Hippocampal formation (tissue), 2 donors: ENCODE measurements around the gene MTHFR.

Experiments
- DNase-seq, 2 donors: peaks; one replicate each; lab custom pipeline; 2025; lab: John Stamatoyannopoulos, UW

MTHFR gene

GRCh38 chr1:11759791-11760190 is 46.0 kb downstream of the MTHFR start:
- no peak for DNase-seq

GRCh38 chr1:11757047-11757446 is 48.7 kb downstream of the MTHFR start:
- DNase-seq = no peak

GRCh38 chr1:11753555-11754208 is 52.1 kb downstream of the MTHFR start:
- no peak for DNase-seq

- no peak for DNase-seq
These were observed 53.2 kb downstream of the MTHFR start for GRCh38 chr1:11752359-11753088.

DNA sequence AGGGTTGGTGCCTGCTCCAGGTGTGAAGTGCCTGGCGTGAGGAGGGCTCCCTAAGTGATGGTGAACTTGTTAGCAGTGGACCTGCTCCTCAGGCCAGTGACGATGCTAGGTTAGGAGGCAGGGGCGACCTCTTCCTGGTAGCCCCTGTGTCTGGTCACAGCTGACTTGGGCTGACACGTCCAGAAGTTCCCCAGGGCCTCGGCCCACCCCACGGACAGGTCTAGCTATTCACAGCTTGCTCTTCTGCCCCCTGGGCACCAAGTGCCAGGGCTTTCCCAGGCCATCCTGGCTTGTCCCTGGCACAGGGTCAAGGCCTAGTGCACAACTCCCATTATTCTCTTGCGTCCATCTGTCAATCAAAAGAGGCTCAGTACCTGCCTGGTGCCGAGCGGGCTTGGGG is 54.7 kb downstream of the MTHFR start:
- no peak for DNase-seq

- DNase-seq = no peak
These were observed 55.8 kb downstream of the MTHFR start for GRCh38 chr1:11749996-11750395.

- peak in 1 of 2 donors; percentile 12 for DNase-seq
These were observed 56.5 kb downstream of the MTHFR start for GRCh38 chr1:11749203-11749689.

GRCh38 chr1:11748294-11749202 is 57.2 kb downstream of the MTHFR start:
- DNase-seq = no peak

DNA sequence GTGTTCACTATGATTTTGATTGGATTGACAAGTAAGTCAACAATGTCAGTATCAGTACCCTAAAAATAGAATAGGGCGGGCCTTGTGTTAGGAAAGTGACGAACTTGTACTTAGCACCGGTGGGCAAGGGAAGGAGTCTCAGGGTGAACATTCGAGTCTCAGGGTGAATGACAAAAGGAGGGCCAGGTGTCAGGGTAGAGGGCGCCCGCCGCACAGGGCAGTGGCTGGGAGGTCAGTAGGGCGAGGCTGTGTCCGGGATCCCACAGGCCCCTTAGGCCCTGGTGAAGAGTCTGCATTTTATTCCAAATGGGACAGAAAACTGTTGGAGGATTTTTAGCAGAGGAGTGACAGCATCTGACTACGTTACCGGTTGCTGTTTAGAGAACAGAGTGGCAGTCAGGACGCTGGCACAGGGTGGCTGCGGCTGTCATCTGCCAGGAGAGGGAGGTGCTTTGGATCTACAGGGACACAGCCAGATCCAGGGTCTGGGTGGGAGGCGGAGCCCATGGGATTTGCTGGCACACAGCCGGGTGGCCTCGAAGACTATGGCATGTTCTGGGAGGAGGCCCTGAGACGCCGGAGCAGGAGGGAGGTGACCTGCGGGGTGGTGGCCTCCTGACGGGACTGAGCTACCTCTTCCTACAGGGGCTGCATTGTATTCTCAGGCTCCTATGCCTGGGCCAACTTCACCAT is 58.8 kb downstream of the MTHFR start:
- DNase-seq = no peak

- no peak for DNase-seq
These were observed 59.7 kb downstream of the MTHFR start for GRCh38 chr1:11746092-11746491.

- no peak for DNase-seq
These were observed 61.5 kb downstream of the MTHFR start for GRCh38 chr1:11744287-11744686.

GRCh38 chr1:11741919-11742558 is 63.7 kb downstream of the MTHFR start:
- DNase-seq = no peak

DNA sequence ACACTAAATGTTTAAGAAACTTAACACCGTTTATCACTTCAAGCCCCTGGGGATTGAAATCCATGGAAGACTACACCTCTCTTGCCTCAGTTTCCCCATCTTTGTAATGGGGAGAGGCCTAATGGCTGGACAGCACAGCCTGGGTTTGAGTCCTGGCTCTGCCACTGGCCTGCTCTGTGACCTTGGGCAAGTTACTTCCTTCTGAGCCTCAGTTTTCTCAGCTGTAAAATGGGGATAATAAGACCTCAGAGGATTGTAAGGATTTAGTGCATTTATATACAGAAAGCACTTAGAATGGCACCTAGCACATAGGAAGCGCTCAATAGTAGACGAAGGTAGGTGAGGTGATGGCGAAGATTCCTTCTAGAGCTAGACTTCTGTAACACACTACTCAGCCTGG is 64.3 kb downstream of the MTHFR start:
- no peak for DNase-seq

DNA sequence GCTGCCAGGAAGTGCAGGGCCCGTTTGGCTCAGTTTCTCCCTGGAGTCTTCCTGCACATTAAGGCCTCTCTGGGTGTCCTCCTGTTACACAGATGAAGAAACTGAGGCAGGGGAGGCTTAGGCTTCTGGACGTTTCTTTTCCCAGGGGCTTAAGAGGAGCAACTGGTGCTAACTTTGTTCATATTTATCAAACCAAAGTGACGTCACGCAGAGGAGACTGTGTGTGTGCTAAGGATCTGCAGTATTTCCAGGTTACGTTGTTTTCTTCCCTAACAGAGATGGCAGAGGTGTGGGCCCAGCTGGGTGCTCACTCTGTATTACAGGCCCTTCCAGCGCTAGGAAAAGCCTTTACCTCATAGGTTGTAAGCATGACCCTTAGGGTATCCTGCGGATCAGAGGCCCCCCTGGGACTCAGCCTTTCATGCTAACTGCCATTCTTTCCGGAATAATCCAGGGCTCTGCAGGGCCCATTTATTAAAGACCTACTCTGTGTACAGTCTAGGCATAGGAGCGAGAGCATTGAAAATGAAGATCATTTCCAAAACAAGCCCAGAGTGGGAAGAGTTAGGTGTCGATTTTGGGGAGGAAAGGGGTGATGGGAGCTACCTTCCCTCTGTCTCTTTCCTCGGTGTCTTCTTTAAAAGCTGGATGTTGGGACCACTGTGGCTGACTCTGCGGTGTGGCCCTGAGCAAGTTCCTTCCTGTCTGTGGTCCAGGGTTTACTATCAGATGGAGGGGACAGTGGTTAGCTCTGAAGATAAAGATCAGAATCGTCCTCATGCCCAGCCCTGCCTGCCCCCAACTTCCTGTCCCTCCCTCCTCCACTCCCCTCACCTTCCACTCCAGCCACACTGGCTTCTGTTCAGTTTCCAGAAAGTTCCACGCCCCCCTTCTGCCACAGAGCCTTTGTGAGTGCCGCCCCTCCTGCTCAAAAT is 65.2 kb downstream of the MTHFR start:
- DNase-seq = no peak

GRCh38 chr1:11738783-11739182 is 67.0 kb downstream of the MTHFR start:
- DNase-seq = no peak

DNA sequence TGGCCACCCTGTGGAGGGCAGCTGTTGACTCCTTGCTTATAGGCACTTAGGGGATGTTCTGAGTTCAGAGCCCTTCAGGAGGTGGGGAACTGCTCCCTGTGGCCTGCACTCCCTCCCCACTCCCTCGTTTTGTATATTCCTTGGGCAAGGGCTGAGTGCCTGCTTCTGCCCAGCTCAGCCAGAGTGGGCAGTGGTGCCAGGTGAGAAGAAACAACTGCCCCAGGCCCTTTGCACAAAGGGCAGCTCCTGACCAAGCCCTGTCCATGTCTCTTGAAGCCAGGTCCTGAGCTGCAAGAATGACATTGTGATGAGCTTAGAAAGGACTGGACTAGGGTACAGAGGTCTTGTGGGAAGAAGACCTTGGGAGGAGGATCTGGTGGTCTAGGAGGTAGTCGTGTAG is 67.7 kb downstream of the MTHFR start:
- DNase-seq = no peak

- DNase-seq = peak in 1 of 2 donors; percentile 26
These were observed 68.8 kb downstream of the MTHFR start for GRCh38 chr1:11736746-11737639.

DNA sequence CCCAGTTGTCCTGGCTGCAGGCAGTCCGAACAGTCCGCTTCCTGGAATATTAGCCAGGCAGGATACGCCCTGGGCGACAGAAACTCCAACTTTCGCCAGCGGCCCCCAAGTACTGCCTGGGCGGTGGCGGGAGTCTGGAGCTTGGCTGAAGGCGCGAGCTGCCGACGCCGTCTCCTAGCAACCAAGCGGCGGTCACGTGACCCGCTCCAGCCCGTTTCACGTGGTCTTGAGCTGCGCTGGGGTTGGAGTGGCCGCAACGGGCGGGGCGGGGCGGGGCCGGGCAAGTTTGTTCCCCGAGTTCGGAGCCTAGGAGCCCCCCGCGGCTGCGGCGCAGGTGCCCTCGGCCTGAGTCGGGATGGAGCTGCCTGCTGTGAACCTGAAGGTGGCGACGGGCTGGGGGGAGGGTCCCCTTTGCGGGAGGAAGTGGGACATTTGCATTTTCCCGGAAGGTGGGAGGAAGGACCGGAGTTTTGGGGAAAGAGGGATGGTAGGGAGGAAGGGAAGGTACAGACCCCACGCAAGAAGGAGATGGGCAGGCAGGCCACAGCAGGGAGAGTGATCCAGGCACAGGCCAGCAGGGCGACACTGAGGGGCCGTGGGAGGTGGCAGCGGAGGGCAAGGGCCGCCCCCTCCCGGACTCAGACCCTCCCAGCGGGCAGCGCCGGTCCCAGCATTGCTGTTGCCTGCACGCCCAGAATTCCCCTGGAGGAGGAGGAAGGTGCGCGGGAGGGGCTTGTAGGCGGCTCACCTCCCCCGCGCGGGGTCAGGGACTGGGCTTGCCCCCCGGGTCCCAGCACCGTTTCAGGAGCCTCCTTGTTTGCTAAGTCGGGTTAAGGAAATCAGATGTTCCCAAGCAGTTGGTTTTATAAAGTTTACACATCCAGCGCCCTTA is 69.7 kb downstream of the MTHFR start, which contains the start of gene AGTRAP:
TSS of gene AGTRAP (plus strand) at position 283 of the 892 bp plus-strand sequence. CDS start at position 356, 73 bp downstream.
- peak; percentile 89 to 93 for DNase-seq
